OCI-LY1 (cell line): Measurements from ENCODE around the gene SYAP1.

Source experiments
- EZH2 ChIP-seq: fragments of 200-600 bp; sonication (generic), shearing (Covaris generic); IDR thresholded peaks from 2 replicates; pipeline ENCODE4 v1.8.0; 2017; ENCODE audit warnings: borderline replicate concordance, mixed run types, mild to moderate bottlenecking, antibody characterized with exemption, low read length, moderate library complexity, mixed read lengths
- TF ChIP-seq, protein P1 (sequence below): fragments of 200-600 bp; sonication (generic), shearing (Covaris generic); IDR thresholded peaks from 2 replicates; pipeline ENCODE4 v1.5.1; 2017; ENCODE audit warnings: mild to moderate bottlenecking, antibody characterized with exemption, low read length, moderate library complexity, mixed read lengths

DNA sequence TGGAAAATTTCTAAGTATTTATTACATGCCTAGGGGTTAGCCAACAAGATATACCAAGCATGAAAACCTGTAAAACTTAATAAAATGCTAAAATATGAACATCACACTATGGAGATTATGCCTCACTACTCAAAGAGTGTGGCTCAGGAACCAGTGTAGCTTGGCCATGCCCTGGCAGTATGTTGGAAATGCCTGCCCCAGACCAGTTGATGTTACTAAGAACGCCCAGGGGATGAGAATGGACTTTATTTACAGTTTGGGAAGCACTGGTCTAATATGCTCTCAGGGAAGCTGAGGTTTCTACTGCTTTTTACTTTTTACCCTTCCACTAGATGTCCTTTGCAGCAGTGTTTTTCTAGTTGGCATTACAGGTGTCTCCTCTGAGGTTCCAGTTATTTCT is 43.2 kb downstream of the SYAP1 start:
- TF ChIP-seq, protein P1, sequence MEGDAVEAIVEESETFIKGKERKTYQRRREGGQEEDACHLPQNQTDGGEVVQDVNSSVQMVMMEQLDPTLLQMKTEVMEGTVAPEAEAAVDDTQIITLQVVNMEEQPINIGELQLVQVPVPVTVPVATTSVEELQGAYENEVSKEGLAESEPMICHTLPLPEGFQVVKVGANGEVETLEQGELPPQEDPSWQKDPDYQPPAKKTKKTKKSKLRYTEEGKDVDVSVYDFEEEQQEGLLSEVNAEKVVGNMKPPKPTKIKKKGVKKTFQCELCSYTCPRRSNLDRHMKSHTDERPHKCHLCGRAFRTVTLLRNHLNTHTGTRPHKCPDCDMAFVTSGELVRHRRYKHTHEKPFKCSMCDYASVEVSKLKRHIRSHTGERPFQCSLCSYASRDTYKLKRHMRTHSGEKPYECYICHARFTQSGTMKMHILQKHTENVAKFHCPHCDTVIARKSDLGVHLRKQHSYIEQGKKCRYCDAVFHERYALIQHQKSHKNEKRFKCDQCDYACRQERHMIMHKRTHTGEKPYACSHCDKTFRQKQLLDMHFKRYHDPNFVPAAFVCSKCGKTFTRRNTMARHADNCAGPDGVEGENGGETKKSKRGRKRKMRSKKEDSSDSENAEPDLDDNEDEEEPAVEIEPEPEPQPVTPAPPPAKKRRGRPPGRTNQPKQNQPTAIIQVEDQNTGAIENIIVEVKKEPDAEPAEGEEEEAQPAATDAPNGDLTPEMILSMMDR = no peak
- TF ChIP-seq EZH2 = no peak
